ENCODE measurements around the gene GNRHR.

DNA sequence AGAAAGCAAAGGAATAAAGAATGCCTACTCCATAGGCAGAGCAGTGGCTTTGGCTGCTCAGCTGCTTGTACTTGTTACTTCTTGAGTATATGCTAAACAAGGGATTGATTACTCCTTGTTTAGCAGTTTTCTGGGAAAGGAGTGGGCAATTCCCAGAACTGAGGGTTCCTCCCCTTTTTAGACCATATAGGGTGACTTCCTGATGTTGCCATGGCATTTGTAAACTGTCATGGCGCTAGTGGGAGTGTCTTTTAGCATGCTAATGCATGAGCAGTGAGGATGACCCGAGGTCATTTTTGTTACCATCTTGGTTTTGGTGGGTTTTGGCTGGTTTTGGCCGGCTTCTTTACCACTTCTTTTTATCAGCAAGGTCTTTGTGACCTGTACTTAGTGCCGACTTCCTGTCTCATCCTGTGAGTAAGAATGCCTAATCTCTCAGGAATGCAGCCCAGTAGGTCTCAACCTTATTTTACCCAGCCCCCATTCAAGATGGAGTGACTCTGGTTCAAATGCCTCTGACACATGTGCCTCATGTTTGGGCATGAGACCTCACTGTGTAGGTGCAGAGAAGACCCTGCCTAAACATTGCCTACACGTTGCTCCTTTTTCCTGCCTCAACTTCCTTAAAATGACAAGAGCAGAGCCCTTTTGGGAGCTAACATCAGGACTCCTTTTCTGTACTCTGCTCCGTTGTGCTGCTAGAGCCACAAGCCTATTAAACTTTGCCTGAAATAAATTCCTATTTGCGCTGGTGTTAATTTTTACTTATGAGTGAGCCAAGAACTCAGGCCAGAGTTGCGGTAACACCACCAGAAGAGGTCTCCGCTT is 32.2 kb downstream of the GNRHR start:
- TF ChIP-seq, protein P1, sequence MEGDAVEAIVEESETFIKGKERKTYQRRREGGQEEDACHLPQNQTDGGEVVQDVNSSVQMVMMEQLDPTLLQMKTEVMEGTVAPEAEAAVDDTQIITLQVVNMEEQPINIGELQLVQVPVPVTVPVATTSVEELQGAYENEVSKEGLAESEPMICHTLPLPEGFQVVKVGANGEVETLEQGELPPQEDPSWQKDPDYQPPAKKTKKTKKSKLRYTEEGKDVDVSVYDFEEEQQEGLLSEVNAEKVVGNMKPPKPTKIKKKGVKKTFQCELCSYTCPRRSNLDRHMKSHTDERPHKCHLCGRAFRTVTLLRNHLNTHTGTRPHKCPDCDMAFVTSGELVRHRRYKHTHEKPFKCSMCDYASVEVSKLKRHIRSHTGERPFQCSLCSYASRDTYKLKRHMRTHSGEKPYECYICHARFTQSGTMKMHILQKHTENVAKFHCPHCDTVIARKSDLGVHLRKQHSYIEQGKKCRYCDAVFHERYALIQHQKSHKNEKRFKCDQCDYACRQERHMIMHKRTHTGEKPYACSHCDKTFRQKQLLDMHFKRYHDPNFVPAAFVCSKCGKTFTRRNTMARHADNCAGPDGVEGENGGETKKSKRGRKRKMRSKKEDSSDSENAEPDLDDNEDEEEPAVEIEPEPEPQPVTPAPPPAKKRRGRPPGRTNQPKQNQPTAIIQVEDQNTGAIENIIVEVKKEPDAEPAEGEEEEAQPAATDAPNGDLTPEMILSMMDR (IDR thresholded peaks at IDR 0.05), result no peak
- no peak for TF ChIP-seq POLR2A (IDR thresholded peaks at IDR 0.05)
